Heart left ventricle (tissue), 13 donors: ENCODE data around the gene MED16.

Source experiments
- POLR2A ChIP-seq, 2 donors: fragments of 450-650 bp; IDR thresholded peaks; one replicate each; pipeline ENCODE4 v1.6.1; 2017; ENCODE audit warnings: antibody characterized with exemption in 2 of 2, mild to moderate bottlenecking in 2 of 2, moderate library complexity in 2 of 2
- TF ChIP-seq, protein P1 (sequence below), 12 donors: fragments of 200-600 bp; sonication (generic) in 4 of 12; IDR thresholded peaks; one replicate each; pipeline versions ENCODE4 v1.5.0 to v1.8.0; 2018 to 2022; ENCODE audit warnings: antibody characterized with exemption in 12 of 12, mild to moderate bottlenecking in 5 of 12
- donor health status: ischemic (EF 13 %, LVEDD 7.1; RV severe dilation, severe dysfunction).
- donor health status: DM: no; HTN: yes; CAD: no.
- donor health status: DM: no; HTN: no; CAD: no.
- donor health status: ischemic (EF 25% LVEDD 6.9; RV normal size, moderate dysfunction).
- donor health status: ischemic (EF 25% LVEDD 5.7; RV mildly dilated, moderate dysfunction).
- donor health status: ischemic (EF 35%, LVEDD 5.7; RV mildly dilated, moderate dysfunction).
- donor health status: nonischemic (EF 11% LVEDD 7.7; RV severe dilation, severe dysfunction).
- donor health status: DM: yes; HTN: yes; CAD: no.
- donor health status: PGD.
- donor health status: ischemic (EF 29% LVEDD 5.4; RV normal size, mild dysfunction).
- donor health status: nonischemic (EF 23%, LVEDD 6.1; RV moderate dilation, normal function).

- TF ChIP-seq, protein P1, sequence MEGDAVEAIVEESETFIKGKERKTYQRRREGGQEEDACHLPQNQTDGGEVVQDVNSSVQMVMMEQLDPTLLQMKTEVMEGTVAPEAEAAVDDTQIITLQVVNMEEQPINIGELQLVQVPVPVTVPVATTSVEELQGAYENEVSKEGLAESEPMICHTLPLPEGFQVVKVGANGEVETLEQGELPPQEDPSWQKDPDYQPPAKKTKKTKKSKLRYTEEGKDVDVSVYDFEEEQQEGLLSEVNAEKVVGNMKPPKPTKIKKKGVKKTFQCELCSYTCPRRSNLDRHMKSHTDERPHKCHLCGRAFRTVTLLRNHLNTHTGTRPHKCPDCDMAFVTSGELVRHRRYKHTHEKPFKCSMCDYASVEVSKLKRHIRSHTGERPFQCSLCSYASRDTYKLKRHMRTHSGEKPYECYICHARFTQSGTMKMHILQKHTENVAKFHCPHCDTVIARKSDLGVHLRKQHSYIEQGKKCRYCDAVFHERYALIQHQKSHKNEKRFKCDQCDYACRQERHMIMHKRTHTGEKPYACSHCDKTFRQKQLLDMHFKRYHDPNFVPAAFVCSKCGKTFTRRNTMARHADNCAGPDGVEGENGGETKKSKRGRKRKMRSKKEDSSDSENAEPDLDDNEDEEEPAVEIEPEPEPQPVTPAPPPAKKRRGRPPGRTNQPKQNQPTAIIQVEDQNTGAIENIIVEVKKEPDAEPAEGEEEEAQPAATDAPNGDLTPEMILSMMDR (IDR thresholded peaks at IDR 0.05) = peak in 1 of 12 donors; percentile 13
- no peak for TF ChIP-seq POLR2A (IDR thresholded peaks at IDR 0.05)
Observed at GRCh38 chr19:925526-926322, 32.7 kb upstream of the MED16 start, which contains the start of gene ARID3A.
